GM21390 (cell line): ENCODE data around the gene FMR1NB.
A peak's percentile ranks its signal among the peaks of the same experiment; 100 is the strongest.

Experiments used
- ATAC-seq: cut with Tn5 transposase; IDR thresholded peaks from one replicate; pipeline ENCODE4 v1.9.1; 2021; ENCODE audit not compliant: unreplicated experiment

FMR1NB gene

GRCh38 chrX:148069759-148070503 lies 88.8 kb downstream of the FMR1NB start:
- peak; percentile 99 for ATAC-seq

DNA sequence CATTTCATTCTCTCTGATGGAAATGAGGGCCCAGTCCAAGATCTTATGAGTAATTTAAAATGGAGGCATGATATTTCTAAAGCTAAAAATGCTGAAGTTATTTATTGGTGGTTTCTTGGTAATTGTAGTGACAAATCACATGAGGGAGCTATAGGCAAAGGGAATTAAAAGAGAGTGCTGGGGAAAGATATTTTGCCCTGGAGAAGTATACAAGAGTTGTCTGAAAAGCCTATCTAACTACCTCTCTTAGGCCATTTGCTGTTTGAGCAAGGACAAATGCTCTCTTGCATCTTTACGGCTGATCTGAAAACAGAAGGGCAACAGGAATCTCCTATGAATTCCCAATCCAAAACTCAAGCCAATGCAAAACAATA lies 89.4 kb downstream of the FMR1NB start:
- ATAC-seq = no peak
